Measurements from ENCODE around the gene PNCK.

DNA sequence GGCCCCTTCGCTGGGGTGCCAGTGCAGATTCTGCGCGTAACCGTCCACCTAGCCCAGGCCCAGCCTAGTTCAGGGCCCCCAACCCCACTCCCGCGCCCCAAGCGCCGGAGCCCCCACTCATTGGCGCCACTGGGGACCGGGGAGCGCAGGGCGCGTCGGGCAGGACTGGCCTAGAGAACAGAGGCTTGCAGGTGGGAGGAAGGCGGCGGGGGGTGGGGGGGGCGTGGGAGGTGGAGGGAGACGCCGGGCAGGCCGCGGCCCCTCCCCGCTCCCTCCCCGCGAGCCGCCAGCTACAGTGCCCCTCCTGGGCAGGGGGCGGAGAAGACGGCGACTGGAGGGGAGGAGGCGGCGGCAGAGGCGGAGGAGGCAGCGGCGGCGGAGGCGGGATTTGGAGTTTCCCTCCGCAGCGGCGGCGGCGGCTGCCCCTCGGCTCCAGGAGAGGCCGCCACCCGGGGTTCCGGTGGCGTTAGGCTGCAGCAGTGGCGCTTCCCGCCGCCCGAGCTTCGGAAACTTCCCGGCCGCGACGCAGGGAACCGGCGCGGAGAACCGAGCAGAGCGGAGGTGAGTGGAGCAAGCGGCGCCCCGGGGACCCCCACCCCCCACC lies 31.5 kb downstream of the PNCK start:
- no peak for TF ChIP-seq RBBP5 (conservative IDR thresholded peaks at IDR 0.05)
- TF ChIP-seq ZBED1 (IDR thresholded peaks at IDR 0.05; ENCODE audit: borderline replicate concordance): no peak
- TF ChIP-seq EGR1 (IDR thresholded peaks at IDR 0.05; ENCODE audit: borderline replicate concordance in 1 of 2, low read depth in 2 of 2, low read length in 2 of 2): no peak
